GM18868 (cell line): Measurements from ENCODE around the gene ZNF407.

Source experiments
- ATAC-seq: cut with Tn5 transposase; IDR thresholded peaks from one replicate; pipeline ENCODE4 v1.9.1; 2021; ENCODE audit warnings: mild to moderate bottlenecking, moderate library complexity; ENCODE audit not compliant: unreplicated experiment

The ZNF407 gene

GRCh38 chr18:75035928-75036327 lies 438.3 kb downstream of the ZNF407 start:
- ATAC-seq = peak; percentile 49

- ATAC-seq = no peak
These were observed 439.4 kb downstream of the ZNF407 start for GRCh38 chr18:75036917-75037688.

- ATAC-seq = no peak
These were observed 440.0 kb downstream of the ZNF407 start for GRCh38 chr18:75037689-75037955.

GRCh38 chr18:75041586-75041985 lies 443.9 kb downstream of the ZNF407 start:
- ATAC-seq = no peak

GRCh38 chr18:75043478-75043877 lies 445.8 kb downstream of the ZNF407 start:
- ATAC-seq = no peak

- ATAC-seq = no peak
These were observed 446.6 kb downstream of the ZNF407 start for GRCh38 chr18:75044296-75044695.

GRCh38 chr18:75044791-75045190 lies 447.1 kb downstream of the ZNF407 start:
- no peak for ATAC-seq

GRCh38 chr18:75045272-75045671 lies 447.6 kb downstream of the ZNF407 start:
- no peak for ATAC-seq

GRCh38 chr18:75047240-75047961 lies 449.7 kb downstream of the ZNF407 start:
- no peak for ATAC-seq

GRCh38 chr18:75048776-75049454 lies 451.2 kb downstream of the ZNF407 start:
- ATAC-seq = no peak

GRCh38 chr18:75049455-75049789 lies 451.8 kb downstream of the ZNF407 start:
- ATAC-seq = no peak

GRCh38 chr18:75051757-75052156 lies 454.1 kb downstream of the ZNF407 start:
- no peak for ATAC-seq

GRCh38 chr18:75052475-75052874 lies 454.8 kb downstream of the ZNF407 start:
- no peak for ATAC-seq

- no peak for ATAC-seq
These were observed 455.5 kb downstream of the ZNF407 start for GRCh38 chr18:75053028-75053629.

- no peak for ATAC-seq
These were observed 456.4 kb downstream of the ZNF407 start for GRCh38 chr18:75054046-75054445.

- ATAC-seq = no peak
These were observed 456.9 kb downstream of the ZNF407 start for GRCh38 chr18:75054611-75055010.

- no peak for ATAC-seq
These were observed 459.7 kb downstream of the ZNF407 start for GRCh38 chr18:75057169-75057960.

- ATAC-seq = no peak
These were observed 462.5 kb downstream of the ZNF407 start for GRCh38 chr18:75060185-75060584.

- no peak for ATAC-seq
These were observed 464.7 kb downstream of the ZNF407 start for GRCh38 chr18:75062297-75062886.

GRCh38 chr18:75063196-75063595 lies 465.5 kb downstream of the ZNF407 start:
- no peak for ATAC-seq
